ENCODE data around the gene C4orf54. TPM values are rescaled to one million over a fixed set of nuclear protein-coding genes. Genes with fewer than 3 reads are reported as not detected.

C4orf54 gene
- total and polyA plus RNA-seq, 2 of the 8 experiments (the other 6 are each of a cell fraction or from before 2014, with no cell fraction given), result not detected

DNA sequence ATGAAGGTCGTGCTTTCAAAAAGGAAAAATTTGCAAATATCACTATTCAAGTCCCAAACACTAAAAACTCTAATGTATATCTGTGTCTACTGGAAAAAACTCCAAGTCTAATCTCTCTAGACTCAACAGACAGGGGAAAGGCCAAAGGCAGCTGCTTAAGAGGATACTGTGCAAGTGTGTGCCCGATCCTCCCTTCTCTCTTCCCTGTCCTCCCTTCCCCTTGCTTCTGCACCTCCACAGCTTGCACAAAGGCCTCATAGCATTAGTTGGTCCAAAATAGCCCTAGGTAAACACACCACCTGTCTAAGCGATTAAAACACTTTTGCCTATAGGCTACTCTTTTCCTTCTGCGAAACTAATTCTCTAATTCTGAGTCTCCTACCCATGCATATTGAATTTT, 10.6 kb downstream of the C4orf54 start (continued):
- TF ChIP-seq NRF1 (IDR thresholded peaks at IDR 0.05; ENCODE audit: low read depth, low read length), result no peak
- no peak for TF ChIP-seq CHD2 (IDR thresholded peaks at IDR 0.05; ENCODE audit: low read length)
- no peak for TF ChIP-seq CTBP2 (IDR thresholded peaks at IDR 0.05; ENCODE audit: borderline replicate concordance, insufficient read depth, insufficient read length, low read length)
- no peak for TF ChIP-seq TAF1 (IDR thresholded peaks at IDR 0.05; ENCODE audit: low read depth, low read length)
- no peak for TF ChIP-seq CEBPB (IDR thresholded peaks at IDR 0.05; ENCODE audit: low read depth, low read length)
- TF ChIP-seq, protein P1, sequence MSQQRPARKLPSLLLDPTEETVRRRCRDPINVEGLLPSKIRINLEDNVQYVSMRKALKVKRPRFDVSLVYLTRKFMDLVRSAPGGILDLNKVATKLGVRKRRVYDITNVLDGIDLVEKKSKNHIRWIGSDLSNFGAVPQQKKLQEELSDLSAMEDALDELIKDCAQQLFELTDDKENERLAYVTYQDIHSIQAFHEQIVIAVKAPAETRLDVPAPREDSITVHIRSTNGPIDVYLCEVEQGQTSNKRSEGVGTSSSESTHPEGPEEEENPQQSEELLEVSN (IDR thresholded peaks at IDR 0.05), result no peak
